Psoas muscle (tissue), 8 donors: ENCODE measurements around the gene HEXIM1. TPM values are rescaled to one million over a fixed set of nuclear protein-coding genes. Genes with fewer than 3 reads are reported as not detected.

Source experiments
- ATAC-seq, 4 donors: fragments of 200-7000 bp; cut with Tn5 transposase; one replicate each; pipeline ENCODE4 v1.9.1; 2020; ENCODE audit warnings: moderate library complexity in 3 of 4, mild to moderate bottlenecking in 2 of 4
- DNase-seq, 2 donors: peaks; one replicate each; pipeline ENCODE4 v3.0.0-alpha.2; 2020
- H3K27ac ChIP-seq: fragments of 200-600 bp; one replicate; pipeline ENCODE4 v1.8.0; 2022
- H3K27me3 ChIP-seq, 3 donors: fragments of 200-600 bp in 1 of 3; one replicate each; pipeline versions ENCODE4 v1.6.1 to v1.8.0; 2013 to 2022; ENCODE audit warnings: low read length in 2 of 3, mild to moderate bottlenecking in 2 of 3, moderate library complexity in 1 of 3; ENCODE audit not compliant: insufficient read depth in 3 of 3
- H3K36me3 ChIP-seq, 2 donors: fragments of 200-600 bp in 1 of 2; one replicate each; pipeline versions ENCODE4 v1.6.1 to v1.8.0; 2013 to 2022; ENCODE audit warnings: low read depth in 1 of 2, mild to moderate bottlenecking in 1 of 2, moderate library complexity in 1 of 2; ENCODE audit not compliant: insufficient read depth in 1 of 2
- H3K4me1 ChIP-seq: fragments of 200-600 bp; one replicate; pipeline ENCODE4 v1.8.0; 2022
- H3K4me3 ChIP-seq: fragments of 200-600 bp; one replicate; pipeline ENCODE4 v1.8.0; 2022; ENCODE audit warnings: mild to moderate bottlenecking
- H3K9me3 ChIP-seq: fragments of 200-600 bp; one replicate; pipeline ENCODE4 v1.8.0; 2022
- WGBS, 3 donors: extraction: QIAGEN DNeasy Blood & Tissue Kit; methylation state at CpG; one replicate each; pipeline versions ENCODE4 v1.1.6 to v1.1.7; 2013; 5-methylcytosine and 5-hydroxymethylcytosine counted together
- intact Hi-C, 2 donors: fragments of 100-400 bp; cut with DNase I; formaldehyde crosslinking; loops; one replicate each; pipeline versions ENCODE4 v1.11.0 to v1.14.2; 2022
- polyA plus RNA-seq, 3 donors: library from polyadenylated mRNA; stranded (reverse); fragments of 200-250 nt; gene quantifications; one replicate each; pipeline ENCODE4 v1.2.3, GENCODE V29; 2013
- total RNA-seq, 4 donors: library from RNA; stranded (reverse); fragmentation: NEBNext Ultra II Directional in 2 of 4; extraction: Animal tissue kit (Norgen Biotek cat#: 25700) in 2 of 4; gene quantifications; one replicate each; pipeline versions ENCODE4 v1.2.1 to v1.2.4, GENCODE V29; 2021 to 2023
- TF ChIP-seq, protein P1 (sequence below): fragments of 200-600 bp; IDR thresholded peaks from one replicate; pipeline ENCODE4 v1.8.0; 2022; ENCODE audit warnings: antibody characterized with exemption
- donor health status: healthy with polysubstance abuse.
- donor health status: DM: no; HTN: no; CAD: no; lungs with moderate emphysema.
- donor health status: Bipolar disorder and iron deficiency.
- donor health status: healthy.
- donor health status: DM: yes; HTN: yes; CAD: no.
- donor health status: DM: no; HTN: no; CAD: no.
- donor health status: DM: no; HTN: no; CAD: no.
- donor health status: DM: yes; HTN: yes; CAD: no.

HEXIM1 gene
- total and polyA plus RNA-seq, 7 donors: 9.5 to 127 (median 29.2) TPM

DNA sequence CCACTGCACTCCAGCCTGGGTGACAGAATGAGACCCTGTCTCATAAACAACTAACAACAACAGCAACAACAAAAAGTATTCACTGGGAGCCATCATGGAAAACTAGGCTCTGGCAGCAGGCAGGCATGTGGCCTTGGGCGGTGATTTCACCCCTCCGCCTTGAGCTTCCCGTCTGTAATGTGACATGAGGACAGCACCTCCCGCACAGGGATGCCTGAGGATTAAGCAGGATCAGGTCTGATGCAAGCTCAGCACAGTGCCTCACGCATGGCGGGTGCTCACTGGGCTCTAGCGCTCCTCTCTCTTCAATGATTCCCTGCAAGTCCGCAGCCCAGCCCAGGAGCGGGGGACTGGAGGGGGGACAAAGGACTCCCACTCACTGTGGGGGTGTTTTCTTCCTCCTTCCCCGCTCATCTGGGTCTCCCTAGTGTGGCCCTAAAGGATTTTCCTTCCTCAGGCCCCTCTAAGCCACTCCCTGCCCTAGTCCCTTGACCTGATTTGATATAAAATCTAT lies 18.8 kb upstream of the HEXIM1 start:
- intact Hi-C loops: no loop called here
- Histone ChIP-seq H3K4me3 (peak overlapping the region; percentile 7), H3K27me3 (no peaks in the 10 kb centered on the region), H3K27ac (peak overlapping the region; percentile 91), H3K4me1 (peaks cover 54% of the 10 kb centered on the region), H3K9me3 (no peaks in the 10 kb centered on the region), H3K36me3 (no peaks in the 10 kb centered on the region)
- ATAC-seq (peak; percentile 70 to 80 (median 78)), DNase-seq (peak; percentile 72 to 87)
- TF ChIP-seq, protein P1, sequence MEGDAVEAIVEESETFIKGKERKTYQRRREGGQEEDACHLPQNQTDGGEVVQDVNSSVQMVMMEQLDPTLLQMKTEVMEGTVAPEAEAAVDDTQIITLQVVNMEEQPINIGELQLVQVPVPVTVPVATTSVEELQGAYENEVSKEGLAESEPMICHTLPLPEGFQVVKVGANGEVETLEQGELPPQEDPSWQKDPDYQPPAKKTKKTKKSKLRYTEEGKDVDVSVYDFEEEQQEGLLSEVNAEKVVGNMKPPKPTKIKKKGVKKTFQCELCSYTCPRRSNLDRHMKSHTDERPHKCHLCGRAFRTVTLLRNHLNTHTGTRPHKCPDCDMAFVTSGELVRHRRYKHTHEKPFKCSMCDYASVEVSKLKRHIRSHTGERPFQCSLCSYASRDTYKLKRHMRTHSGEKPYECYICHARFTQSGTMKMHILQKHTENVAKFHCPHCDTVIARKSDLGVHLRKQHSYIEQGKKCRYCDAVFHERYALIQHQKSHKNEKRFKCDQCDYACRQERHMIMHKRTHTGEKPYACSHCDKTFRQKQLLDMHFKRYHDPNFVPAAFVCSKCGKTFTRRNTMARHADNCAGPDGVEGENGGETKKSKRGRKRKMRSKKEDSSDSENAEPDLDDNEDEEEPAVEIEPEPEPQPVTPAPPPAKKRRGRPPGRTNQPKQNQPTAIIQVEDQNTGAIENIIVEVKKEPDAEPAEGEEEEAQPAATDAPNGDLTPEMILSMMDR: no peak
- WGBS, 3 donors: 21 to 31% (median 22%) methylated on average over 10 of the region's 10 CpGs

DNA sequence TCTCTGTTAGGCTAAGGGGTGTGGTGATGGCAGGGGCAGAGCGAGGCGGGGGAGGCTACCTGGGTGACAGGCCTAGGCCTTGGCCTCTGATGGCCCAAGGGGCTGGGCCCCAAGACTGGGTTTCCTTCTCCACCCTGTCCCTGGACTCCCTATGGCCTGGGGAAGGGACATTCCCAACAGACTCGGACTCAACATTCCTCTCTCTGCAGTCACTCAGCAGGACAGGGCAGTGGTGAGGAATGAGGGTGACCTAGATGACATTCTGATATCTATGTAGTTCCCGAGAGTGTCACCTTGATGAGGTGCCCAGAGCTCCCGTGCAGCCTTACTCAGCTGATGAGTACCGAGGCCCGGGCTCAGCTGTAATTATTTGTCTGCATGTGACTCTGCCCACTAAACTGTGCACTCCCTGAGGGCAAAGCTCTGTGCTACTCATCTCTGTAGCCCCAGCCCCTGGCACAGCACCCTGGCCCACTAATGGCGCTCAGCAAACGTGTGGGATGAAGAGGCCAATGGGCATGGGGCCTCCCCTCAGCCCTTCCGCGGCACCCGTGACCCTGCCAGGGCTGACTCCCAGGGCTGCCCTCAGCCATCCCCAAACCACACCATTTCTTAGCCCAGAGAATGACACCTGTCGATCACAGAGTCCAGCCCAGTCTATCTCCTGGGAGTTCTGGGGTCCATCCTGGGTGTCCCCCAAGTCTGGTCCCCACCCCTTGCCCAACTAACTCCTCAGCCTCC lies 18.2 kb upstream of the HEXIM1 start:
- TF ChIP-seq, protein P1: no peak
- ATAC-seq: peak; percentile 21 to 68 (median 44)
- intact Hi-C loops: loop anchor here (2.0 to 10.0 kb wide), 7 partner anchors 33 to 355 kb away; partner anchors contain the start of gene DCAKD (in 1 of the 2)
- H3K36me3 ChIP-seq: no peaks in the 10 kb centered on the region
- peaks cover 50% of the 10 kb centered on the region for H3K4me1 ChIP-seq
- peak overlapping the region; percentile 91 for H3K27ac ChIP-seq
- no peaks in the 10 kb centered on the region for H3K27me3 ChIP-seq
- peak in 1 of 2 donors; percentile 45 for DNase-seq
- H3K4me3 ChIP-seq: no peak overlapping the region
- no peaks in the 10 kb centered on the region for H3K9me3 ChIP-seq
- 38 to 58% (median 42%) methylated on average over 13 of the region's 13 CpGs for WGBS, 3 donors

DNA sequence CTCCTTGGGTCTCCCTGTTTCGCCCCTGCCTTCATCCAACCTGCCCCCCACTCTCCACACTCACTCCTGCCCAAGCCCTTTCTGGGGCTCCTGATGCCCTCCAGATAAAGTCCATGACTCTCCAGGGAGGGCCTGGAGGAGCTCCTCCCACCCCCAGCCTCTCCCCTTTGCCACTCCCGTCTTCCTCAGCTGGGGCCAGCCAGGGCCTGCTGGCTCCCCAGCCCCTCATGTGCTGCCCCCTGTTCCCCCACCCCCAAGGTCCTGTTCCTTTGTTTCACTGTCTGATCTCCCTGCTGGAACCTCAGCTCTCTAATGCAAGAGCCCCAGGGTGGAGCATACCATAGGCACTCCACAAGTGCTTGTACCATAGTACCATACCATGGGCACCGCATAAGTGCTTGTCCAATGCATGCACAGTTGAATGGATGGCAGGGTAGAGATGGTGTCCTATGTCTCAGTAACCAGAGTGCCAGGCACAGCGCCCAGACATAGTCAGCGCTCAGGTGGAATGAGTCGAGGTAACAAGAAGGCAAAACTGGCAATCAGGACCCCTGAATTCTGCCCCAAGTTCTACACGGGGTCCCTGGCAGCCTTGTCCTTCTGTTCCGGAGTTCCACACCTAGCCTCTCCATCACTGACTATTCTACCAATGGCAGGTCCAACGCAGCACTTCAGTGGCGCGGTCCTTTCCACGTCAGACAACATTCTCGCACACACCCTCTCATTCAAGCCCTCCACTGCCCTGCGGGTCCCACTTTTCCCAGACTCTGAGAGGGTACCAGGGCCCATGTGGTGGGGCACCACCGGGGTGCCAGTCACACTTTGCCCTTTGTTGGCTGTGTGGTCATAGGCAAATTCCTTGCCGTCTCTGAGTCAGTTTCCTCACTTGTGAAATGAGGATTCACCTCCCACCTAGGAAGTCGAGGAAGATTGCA lies 17.3 kb upstream of the HEXIM1 start:
- H3K4me3 ChIP-seq: peak overlapping the region; percentile 88
- H3K9me3 ChIP-seq: no peaks in the 10 kb centered on the region
- H3K27ac ChIP-seq: peak overlapping the region; percentile 91
- H3K27me3 ChIP-seq: no peaks in the 10 kb centered on the region
- WGBS, 3 donors: 52 to 70% (median 56%) methylated on average over 17 of the region's 17 CpGs
- no peaks in the 10 kb centered on the region for H3K36me3 ChIP-seq
- intact Hi-C loops: loop anchor here (2.0 to 10.0 kb wide), 7 partner anchors 34 to 356 kb away; partner anchors contain the start of gene DCAKD (in 1 of the 2)
- TF ChIP-seq, protein P1: no peak
- no peak for ATAC-seq
- peaks cover 50% of the 10 kb centered on the region for H3K4me1 ChIP-seq
- DNase-seq: no peak

DNA sequence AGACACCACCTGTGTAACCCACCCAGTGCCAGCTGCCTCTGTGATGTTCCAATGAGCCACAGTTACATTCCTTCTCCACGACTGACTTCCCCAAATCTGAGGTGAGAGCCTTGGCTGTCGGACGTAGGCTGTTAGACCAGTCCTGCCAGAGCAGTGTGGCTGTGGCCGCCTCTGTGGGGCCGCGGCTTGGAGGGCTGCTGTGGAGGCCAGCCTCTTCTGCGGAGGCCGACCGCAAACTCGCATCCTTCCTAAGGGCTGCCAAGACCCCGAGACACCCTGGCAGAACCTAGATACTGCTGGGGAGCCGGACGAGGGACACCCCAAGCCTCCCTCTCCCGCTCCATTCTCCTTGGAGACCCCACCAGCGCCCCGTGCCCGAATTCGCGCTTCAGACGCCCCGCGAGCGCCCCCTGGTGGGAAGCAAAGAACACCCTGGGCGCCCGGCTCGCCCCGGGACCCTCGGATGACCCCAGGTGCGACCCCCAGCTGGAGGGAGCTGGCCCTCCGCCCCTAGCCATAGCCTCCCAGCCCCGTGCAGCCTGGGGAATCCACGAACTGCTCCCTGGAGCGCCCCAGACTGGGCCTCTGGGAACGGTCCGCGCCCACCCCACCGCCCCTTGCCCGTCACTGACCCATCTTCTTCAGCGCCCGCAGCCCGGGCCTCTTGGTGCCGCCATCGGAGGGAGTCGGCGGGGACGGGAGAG lies 16.5 kb upstream of the HEXIM1 start:
- peak overlapping the region; percentile 91 for H3K27ac ChIP-seq
- no peaks in the 10 kb centered on the region for H3K9me3 ChIP-seq
- intact Hi-C loops: loop anchor here (2.0 to 10.0 kb wide), 8 partner anchors 34 to 357 kb away; partner anchors contain the start of gene DCAKD (in 1 of the 2)
- H3K27me3 ChIP-seq: no peaks in the 10 kb centered on the region
- H3K4me1 ChIP-seq: peaks cover 48% of the 10 kb centered on the region
- WGBS, 3 donors: 7 to 10% (median 8%) methylated on average over 37 to 46 of the region's 46 CpGs
- no peaks in the 10 kb centered on the region for H3K36me3 ChIP-seq
- peak overlapping the region; percentile 88 for H3K4me3 ChIP-seq
- peak; percentile 74 to 79 for DNase-seq
- ATAC-seq: no peak
- TF ChIP-seq, protein P1: peak; percentile 89
